ENCODE measurements around the gene TREX2. TPM values are rescaled to one million over a fixed set of nuclear protein-coding genes. Genes with fewer than 3 reads are reported as not detected.

Gene TREX2
- total and polyA plus RNA-seq, 2 of the 8 experiments (the other 6 are each of a cell fraction or from before 2014, with no cell fraction given) = 0.71 to 0.80 TPM

GRCh38 chrX:153394612-153395011 lies 51.2 kb downstream of the TREX2 start:
- peaks cover 0 to 14% of the 10 kb centered on the region in 2 experiments; a peak in 1 of 4 replicates for H3K9me3 ChIP-seq (ENCODE audit: insufficient read depth in 2 of 2, low read depth in 1 of 2, low read length in 1 of 2)
- no peak overlapping the region for H2AK5ac ChIP-seq (ENCODE audit: low read depth, low read length)
- H3K27ac ChIP-seq (ENCODE audit: low read depth, low read length) = no peak overlapping the region
- H2BK12ac ChIP-seq (ENCODE audit: low read depth, low read length) = no peak overlapping the region
- H4K5ac ChIP-seq (ENCODE audit: insufficient read length, low read depth, low read length) = no peak overlapping the region
- no peaks in the 10 kb centered on the region; a peak in 1 of 7 replicates for H3K27me3 ChIP-seq (replicated peaks in 1 of 4; ENCODE audit: control insufficient read depth in 3 of 4, extremely low read depth in 1 of 4, insufficient read depth in 3 of 4, low read length in 3 of 4)
- no peak overlapping the region for H2BK5ac ChIP-seq (ENCODE audit: low read depth, low read length)
- H3K18ac ChIP-seq (ENCODE audit: extremely low read depth, low read length) = no peak overlapping the region
- DNase-seq (ENCODE audit: low read depth in 1 of 2, low spot score in 2 of 2) (no peak), FAIRE-seq (no peak)
- H4K91ac ChIP-seq (replicated peaks; ENCODE audit: insufficient read length, low read length) = no peak overlapping the region
- no peak overlapping the region for H2BK20ac ChIP-seq (ENCODE audit: low read length)
- ChIA-PET POLR2A (ENCODE audit: partially characterized antibody) (no interaction called here), CTCF (ENCODE audit: partially characterized antibody) (interaction anchor here (1.2 to 1.8 kb wide), 3 partner anchors 12 to 43 kb away, joined by 3 to 4 read pairs (median 4); no protein-coding TSS in a partner anchor)
- no peak overlapping the region for H3K4me2 ChIP-seq (ENCODE audit: insufficient read depth in 1 of 2, low read depth in 2 of 2, low read length in 2 of 2)
- H3K14ac ChIP-seq (ENCODE audit: insufficient read length) = no peak overlapping the region
- no peak overlapping the region for H3K4me3 ChIP-seq (ENCODE audit: extremely low read depth in 1 of 4, insufficient read depth in 2 of 4, low read depth in 3 of 4, low read length in 4 of 4)
- no peak overlapping the region for H3K4ac ChIP-seq (replicated peaks; ENCODE audit: insufficient read length, low read depth, low read length)
- no peak overlapping the region for H2BK120ac ChIP-seq (replicated peaks; ENCODE audit: low read depth, low read length)
- H3K4me1 ChIP-seq (replicated peaks in 1 of 4; ENCODE audit: control insufficient read depth in 3 of 4, insufficient read depth in 4 of 4, low read length in 3 of 4) = no peaks in the 10 kb centered on the region
- no peak overlapping the region for H4K8ac ChIP-seq (ENCODE audit: extremely low read depth, insufficient read depth, low read length)
- H3K23me2 ChIP-seq (ENCODE audit: low read depth, low read length) = peaks cover 24% of the 10 kb centered on the region; the same call in 1 of the 2 replicates
- H3K23ac ChIP-seq (ENCODE audit: insufficient read length) = no peak overlapping the region
- no peak overlapping the region for H3K9ac ChIP-seq (replicated peaks in 1 of 4; ENCODE audit: extremely low read depth in 1 of 4, low read depth in 3 of 4, low read length in 3 of 4)
- H3K36me3 ChIP-seq (ENCODE audit: control insufficient read depth in 2 of 4, insufficient read depth in 4 of 4, low read length in 3 of 4) = no peaks in the 10 kb centered on the region
- H3K79me2 ChIP-seq (ENCODE audit: control insufficient read depth in 1 of 2, insufficient read depth in 2 of 2, low read length in 2 of 2) = no peaks in the 10 kb centered on the region
- no peak overlapping the region for H2BK15ac ChIP-seq (ENCODE audit: low read length)
- no peaks in the 10 kb centered on the region for H4K20me1 ChIP-seq (replicated peaks in 1 of 2; ENCODE audit: control insufficient read depth in 1 of 2, insufficient read depth in 2 of 2, low read length in 2 of 2)
- no peak overlapping the region for H3K56ac ChIP-seq (replicated peaks; ENCODE audit: insufficient read length, low read depth, low read length)
- no peaks in the 10 kb centered on the region for H3K79me1 ChIP-seq (ENCODE audit: low read depth, low read length)
- TF ChIP-seq GABPA (IDR thresholded peaks at IDR 0.05; ENCODE audit: borderline replicate concordance, insufficient read depth, low read length) (no peak), KDM5A (IDR thresholded peaks at IDR 0.05; ENCODE audit: low read length) (no peak), EGR1 (IDR thresholded peaks at IDR 0.05; ENCODE audit: borderline replicate concordance, low read depth, low read length) (no peak), ASH2L (IDR thresholded peaks at IDR 0.05; ENCODE audit: low read length) (no peak), JUND (IDR thresholded peaks at IDR 0.05; ENCODE audit: low read length) (no peak)
- H2AFZ ChIP-seq (ENCODE audit: low read length) = no peak overlapping the region
- 81% methylated on average over 11 of the region's 13 CpGs; no CpG with 5 or more reads in 1 of the 2 experiments for WGBS, 2 experiments (ENCODE audit: extremely low coverage in 1 of 2, insufficient coverage in 1 of 2, insufficient read length in 1 of 2, insufficient replicate concordance in 2 of 2, low coverage in 1 of 2, low lambda C conversion rate in 2 of 2, missing lambda C conversion rate in 1 of 2)

Measured in H1 (cell line).